ENCODE results near the gene SEC23A. TPM values are rescaled to one million over a fixed set of nuclear protein-coding genes. Genes with fewer than 3 reads are reported as not detected.
A peak's percentile ranks its signal among the peaks of the same experiment; 100 is the strongest.

SEC23A gene
- total RNA-seq, 4 donors from 2014 or later: 88.6 to 290 (median 162) TPM

DNA sequence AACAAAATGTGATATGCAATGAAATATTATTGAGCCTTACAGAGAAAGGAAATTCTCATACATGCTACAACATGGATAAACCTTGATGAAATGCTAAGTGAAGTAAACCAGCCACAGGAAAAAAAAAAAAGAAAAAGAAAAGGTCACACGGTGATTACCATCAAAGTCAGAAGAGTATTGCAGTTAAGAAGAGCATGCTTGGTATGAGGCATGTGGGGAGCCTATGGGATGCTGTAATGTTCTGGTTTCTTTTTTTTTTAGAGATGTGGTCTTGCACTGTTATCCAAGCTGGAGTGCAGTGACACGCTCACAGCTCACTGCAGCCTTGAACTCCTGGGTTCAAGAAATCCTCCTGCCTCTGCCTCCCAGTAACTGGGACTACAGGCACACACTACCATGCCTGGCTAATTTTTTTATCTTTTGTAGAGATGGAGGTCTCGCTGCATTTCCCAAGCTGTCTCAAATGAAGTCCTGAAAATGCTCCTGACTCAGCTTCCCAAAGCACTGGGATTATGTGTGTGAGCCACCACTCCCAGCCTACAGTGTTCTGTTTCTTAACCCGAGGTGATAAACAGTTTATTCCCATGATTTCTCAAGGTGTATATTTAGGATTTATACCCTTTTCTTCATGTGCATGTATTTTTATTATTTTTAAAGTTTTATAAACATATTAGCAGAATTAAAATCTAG, 96.2 kb downstream of the SEC23A start:
- no peaks in the 10 kb centered on the region for H3K36me3 ChIP-seq
- H3K27ac ChIP-seq: no peak overlapping the region
- H3K9me3 ChIP-seq: no peaks in the 10 kb centered on the region
- no peak overlapping the region for H3K4me3 ChIP-seq
- no peaks in the 10 kb centered on the region for H3K4me1 ChIP-seq
- intact Hi-C loops (cut with DNase I; ENCODE audit: low total_unique reads) (no loop called here), in situ Hi-C loops (cut with MboI; ENCODE audit: low pct_ligation_motif_present in 1 of 4, low pct_unique_long_range_greater_than_20kb in 1 of 4, low sequenced_read_pairs in 3 of 4) (loop anchor here in 2 of 4 donors (25.0 kb wide), 1 partner anchor 295 kb away; no protein-coding TSS in a partner anchor)
- H3K27me3 ChIP-seq: no peaks in the 10 kb centered on the region
- no peak for DNase-seq
- no peak for TF ChIP-seq POLR2AphosphoS5 (IDR thresholded peaks at IDR 0.05)
- no peak for TF ChIP-seq EP300 (IDR thresholded peaks at IDR 0.05; ENCODE audit: low read depth)
- TF ChIP-seq POLR2A (IDR thresholded peaks at IDR 0.05): no peak
- TF ChIP-seq, protein P1, sequence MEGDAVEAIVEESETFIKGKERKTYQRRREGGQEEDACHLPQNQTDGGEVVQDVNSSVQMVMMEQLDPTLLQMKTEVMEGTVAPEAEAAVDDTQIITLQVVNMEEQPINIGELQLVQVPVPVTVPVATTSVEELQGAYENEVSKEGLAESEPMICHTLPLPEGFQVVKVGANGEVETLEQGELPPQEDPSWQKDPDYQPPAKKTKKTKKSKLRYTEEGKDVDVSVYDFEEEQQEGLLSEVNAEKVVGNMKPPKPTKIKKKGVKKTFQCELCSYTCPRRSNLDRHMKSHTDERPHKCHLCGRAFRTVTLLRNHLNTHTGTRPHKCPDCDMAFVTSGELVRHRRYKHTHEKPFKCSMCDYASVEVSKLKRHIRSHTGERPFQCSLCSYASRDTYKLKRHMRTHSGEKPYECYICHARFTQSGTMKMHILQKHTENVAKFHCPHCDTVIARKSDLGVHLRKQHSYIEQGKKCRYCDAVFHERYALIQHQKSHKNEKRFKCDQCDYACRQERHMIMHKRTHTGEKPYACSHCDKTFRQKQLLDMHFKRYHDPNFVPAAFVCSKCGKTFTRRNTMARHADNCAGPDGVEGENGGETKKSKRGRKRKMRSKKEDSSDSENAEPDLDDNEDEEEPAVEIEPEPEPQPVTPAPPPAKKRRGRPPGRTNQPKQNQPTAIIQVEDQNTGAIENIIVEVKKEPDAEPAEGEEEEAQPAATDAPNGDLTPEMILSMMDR (IDR thresholded peaks at IDR 0.05): no peak
- 82% methylated on average over 3 to 4 of the region's 4 CpGs for WGBS, 2 donors (ENCODE audit: low coverage in 1 of 2)

DNA sequence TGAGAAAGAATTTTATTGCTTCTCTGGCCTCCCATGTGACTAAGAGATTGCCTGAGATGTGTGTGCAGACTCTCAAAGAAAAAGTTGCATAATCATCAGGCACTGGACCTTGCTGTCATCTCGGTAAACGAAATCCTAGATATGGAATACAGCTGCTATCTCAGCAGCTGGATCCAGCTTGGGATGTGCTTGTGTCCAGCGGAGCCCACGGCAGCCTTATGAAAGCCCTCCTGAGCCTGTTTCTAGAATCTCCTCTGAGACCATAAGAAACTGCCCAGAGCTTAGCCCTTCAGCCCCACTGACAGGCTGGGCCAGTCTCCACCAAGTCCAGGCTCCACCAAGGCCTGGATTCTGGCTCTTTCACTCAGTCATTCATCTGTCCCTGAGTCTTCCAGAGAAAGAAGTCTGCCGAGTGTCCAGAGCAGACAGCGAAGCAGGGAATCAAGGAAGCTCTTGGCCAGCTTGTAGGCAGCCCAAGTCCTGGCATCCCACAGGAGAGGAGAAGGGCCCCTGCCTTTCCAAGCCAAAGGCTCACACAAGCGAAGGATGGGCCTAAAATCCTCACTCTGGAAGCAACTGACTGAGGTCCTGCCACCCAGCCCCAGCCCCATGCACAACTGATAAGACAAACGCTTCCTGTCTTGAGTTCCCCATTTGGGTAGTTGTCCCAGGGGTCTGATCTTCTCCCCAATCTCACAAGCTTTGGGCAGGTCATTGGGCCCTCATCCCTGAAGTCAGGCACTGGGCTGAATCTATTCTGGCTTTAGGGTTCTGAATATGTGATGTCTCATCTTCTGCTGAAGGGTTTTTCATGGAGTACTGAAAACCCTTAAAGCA, 97.8 kb downstream of the SEC23A start:
- TF ChIP-seq POLR2AphosphoS5 (IDR thresholded peaks at IDR 0.05) (peak; percentile 37 to 76 (median 73)), EP300 (IDR thresholded peaks at IDR 0.05; ENCODE audit: low read depth) (no peak)
- Histone ChIP-seq H3K4me3 (no peak overlapping the region), H3K36me3 (no peaks in the 10 kb centered on the region), H3K27ac (peak overlapping the region in 1 of 4 donors; percentile 4), H3K27me3 (no peaks in the 10 kb centered on the region), H3K4me1 (no peaks in the 10 kb centered on the region), H3K9me3 (no peaks in the 10 kb centered on the region)
- in situ Hi-C loops (cut with MboI; ENCODE audit: low pct_ligation_motif_present in 1 of 4, low pct_unique_long_range_greater_than_20kb in 1 of 4, low sequenced_read_pairs in 3 of 4) (loop anchor here in 2 of 4 donors (25.0 kb wide), 1 partner anchor 293 kb away; no protein-coding TSS in a partner anchor), intact Hi-C loops (cut with DNase I; ENCODE audit: low total_unique reads) (no loop called here)
- peak; percentile 13 for DNase-seq
- WGBS, 2 donors (ENCODE audit: low coverage in 1 of 2): 80 to 81% methylated on average over 1 to 8 of the region's 8 CpGs

DNA sequence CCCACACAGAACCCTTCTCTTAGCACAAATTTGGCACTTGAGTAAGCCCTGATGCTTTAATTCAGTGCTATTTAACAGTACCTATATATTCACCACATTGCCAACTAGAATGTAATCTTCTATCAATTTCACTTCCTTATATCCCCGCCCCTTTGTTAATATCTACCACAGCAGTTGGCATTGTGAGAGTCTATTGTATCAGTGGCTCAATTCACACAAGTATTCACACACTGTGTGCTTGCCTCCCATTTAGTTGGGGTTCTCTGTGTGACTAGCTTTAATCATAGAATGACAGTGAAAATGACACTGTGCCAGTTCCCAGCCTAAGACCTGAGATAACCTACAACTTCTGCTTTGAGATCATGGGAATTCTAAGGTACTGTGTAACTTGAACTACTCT, 103.1 kb downstream of the SEC23A start:
- Histone ChIP-seq H3K4me3 (no peak overlapping the region), H3K27ac (no peak overlapping the region), H3K4me1 (no peaks in the 10 kb centered on the region), H3K9me3 (no peaks in the 10 kb centered on the region), H3K27me3 (no peaks in the 10 kb centered on the region), H3K36me3 (no peaks in the 10 kb centered on the region)
- TF ChIP-seq, protein P1 (IDR thresholded peaks at IDR 0.05): no peak
- no peak for TF ChIP-seq EP300 (IDR thresholded peaks at IDR 0.05; ENCODE audit: low read depth)
- no peak for TF ChIP-seq POLR2AphosphoS5 (IDR thresholded peaks at IDR 0.05)
- no peak for TF ChIP-seq POLR2A (IDR thresholded peaks at IDR 0.05)
- DNase-seq: no peak
- in situ Hi-C loops (cut with MboI; ENCODE audit: low pct_ligation_motif_present in 1 of 4, low pct_unique_long_range_greater_than_20kb in 1 of 4, low sequenced_read_pairs in 3 of 4): loop anchor here in 2 of 4 donors (25.0 kb wide), 1 partner anchor 288 kb away; no protein-coding TSS in a partner anchor
- intact Hi-C loops (cut with DNase I; ENCODE audit: low total_unique reads): no loop called here
- 75 to 90% methylated on average over 1 of the region's 1 CpG for WGBS, 2 donors (ENCODE audit: low coverage in 1 of 2)

DNA sequence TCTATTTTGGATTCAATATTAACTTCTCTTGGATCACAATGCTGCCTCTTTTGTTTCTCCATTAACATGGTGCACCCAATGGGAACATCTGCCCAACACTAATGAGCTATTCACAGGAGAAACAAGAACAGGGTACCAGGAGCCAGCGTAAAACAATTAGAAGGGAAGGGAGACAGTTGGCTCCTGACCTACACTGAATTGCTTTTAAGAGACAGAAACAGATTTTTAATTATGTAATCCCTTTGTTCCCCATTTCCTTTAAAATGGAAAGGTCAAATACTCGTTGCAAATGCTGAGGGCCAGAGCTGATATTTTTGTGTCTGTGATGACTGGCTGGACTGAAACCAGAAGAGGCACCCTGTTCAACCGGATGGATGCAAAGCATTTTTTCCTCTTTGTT, 108.3 kb downstream of the SEC23A start:
- no peaks in the 10 kb centered on the region for H3K9me3 ChIP-seq
- TF ChIP-seq EP300 (IDR thresholded peaks at IDR 0.05; ENCODE audit: low read depth): no peak
- TF ChIP-seq, protein P1 (IDR thresholded peaks at IDR 0.05): no peak
- no peak for TF ChIP-seq POLR2A (IDR thresholded peaks at IDR 0.05)
- TF ChIP-seq POLR2AphosphoS5 (IDR thresholded peaks at IDR 0.05): no peak
- H3K27me3 ChIP-seq: no peaks in the 10 kb centered on the region
- 54 to 78% methylated on average over 2 to 3 of the region's 3 CpGs for WGBS, 2 donors (ENCODE audit: low coverage in 1 of 2)
- no peak for DNase-seq
- no peak overlapping the region for H3K4me3 ChIP-seq
- peaks cover 0 to 3% (median 0%) of the 10 kb centered on the region in 4 donors for H3K4me1 ChIP-seq
- H3K27ac ChIP-seq: no peak overlapping the region
- no peaks in the 10 kb centered on the region for H3K36me3 ChIP-seq
- intact Hi-C loops (cut with DNase I; ENCODE audit: low total_unique reads) (no loop called here), in situ Hi-C loops (cut with MboI; ENCODE audit: low pct_ligation_motif_present in 1 of 4, low pct_unique_long_range_greater_than_20kb in 1 of 4, low sequenced_read_pairs in 3 of 4) (no loop called here)
